HepG2 (cell line): ENCODE measurements around the gene ASB4. TPM values are rescaled to one million over a fixed set of nuclear protein-coding genes. Genes with fewer than 3 reads are reported as not detected.
A peak's percentile ranks its signal among the peaks of the same experiment; 100 is the strongest.

Experiments
- AGO1 ChIP-seq: fragments of 200-400 bp; formaldehyde crosslinking; IDR thresholded peaks from 2 replicates; pipeline ENCODE4 v1.6.1; 2017; ENCODE audit warnings: mild to moderate bottlenecking, low read depth, low read length, moderate library complexity; ENCODE audit not compliant: poor library complexity, severe bottlenecking
- BCL6 ChIP-seq: IDR thresholded peaks from 2 replicates; pipeline ENCODE4 v1.6.1; 2016; ENCODE audit warnings: missing genetic modification reagents, missing compliant biosample characterization
- CREB1 ChIP-seq, 2 experiments: fragments of 450-650 bp in 1 of 2; IDR thresholded peaks; 2 replicates each; pipeline ENCODE4 v1.6.1; 2016 to 2017; ENCODE audit warnings: control low read depth in 1 of 2, mild to moderate bottlenecking in 1 of 2, missing compliant biosample characterization in 1 of 2, missing genetic modification characterization in 1 of 2
- ELF3 ChIP-seq: IDR thresholded peaks from 2 replicates; pipeline ENCODE4 v1.6.1; 2016; ENCODE audit warnings: missing genetic modification reagents, missing compliant biosample characterization
- RAD21 ChIP-seq: fragments of 450-650 bp; formaldehyde crosslinking; IDR thresholded peaks from 2 replicates; pipeline ENCODE4 v1.5.0; 2020; ENCODE audit warnings: mild to moderate bottlenecking
- RXRB ChIP-seq: IDR thresholded peaks from 2 replicates; pipeline ENCODE4 v1.6.1; 2016; ENCODE audit warnings: borderline replicate concordance, missing genetic modification reagents, missing compliant biosample characterization
- TBX2 ChIP-seq: sonication (generic); formaldehyde crosslinking; IDR thresholded peaks from 2 replicates; pipeline ENCODE4 v1.5.0; 2020; ENCODE audit warnings: missing genetic modification reagents, mild to moderate bottlenecking, borderline replicate concordance
- TCF12 ChIP-seq, 2 experiments: fragments of 450-650 bp in 1 of 2; sonication (generic) in 1 of 2; formaldehyde crosslinking in 1 of 2; IDR thresholded peaks; 2 replicates each; pipeline versions ENCODE4 v1.6.1 to v1.8.0; 2017 to 2022; ENCODE audit warnings: antibody characterized with exemption in 1 of 2, mild to moderate bottlenecking in 1 of 2, missing genetic modification reagents in 1 of 2, moderate library complexity in 1 of 2
- ZNF691 ChIP-seq: sonication (generic); formaldehyde crosslinking; IDR thresholded peaks from 2 replicates; pipeline ENCODE4 v1.4.0; 2020; ENCODE audit warnings: missing genetic modification reagents, low read depth, mild to moderate bottlenecking, borderline replicate concordance
- polyA plus RNA-seq, 8 experiments: library from polyadenylated mRNA; depleted of rRNA in 3 of 8; stranded (reverse) in 7 of 8; unstranded in 1 of 8; fragments of >200 nt; fragmentation: Illumina TruSeq in 4 of 8; extraction: Trizol in 4 of 8; gene quantifications; 2 replicates each; pipeline versions ENCODE4 v1.2.1 to v1.2.3, GENCODE V29; 2011 to 2016; ENCODE audit warnings: low read depth in 4 of 8, missing spikeins in 1 of 8, mixed read lengths in 1 of 8; ENCODE audit not compliant: insufficient read depth in 1 of 8
- total RNA-seq, 5 experiments: library from RNA; depleted of rRNA; stranded (reverse); fragments of >200 nt; fragmentation: Illumina TruSeq; extraction: Trizol; gene quantifications; 2 replicates each; pipeline ENCODE4 v1.2.3, GENCODE V29; 2016; ENCODE audit warnings: low read depth in 1 of 5

The ASB4 gene
- total and polyA plus RNA-seq, 2 of the 13 experiments (the other 11 are each of a cell fraction or from before 2014, with no cell fraction given): 1.1 to 4.0 TPM

GRCh38 chr7:95476904-95477594 lies 8.7 kb upstream of the ASB4 start (continued):
- TF ChIP-seq ZNF691 (CRISPR knock-in tag) (no peak), TBX2 (CRISPR knock-in tag) (no peak), ELF3 (CRISPR knock-in tag) (peak; percentile 89), TCF12 (IDR thresholded peaks at IDR 0.05) (no peak), TCF12 (CRISPR knock-in tag; IDR thresholded peaks at IDR 0.05) (no peak), AGO1 (no peak), RAD21 (CRISPR knock-in tag) (peak; percentile 83), BCL6 (CRISPR knock-in tag) (peak; percentile 19; the same call in 1 of the 2 replicates), CREB1 (IDR thresholded peaks at IDR 0.05) (no peak), CREB1 (CRISPR knock-in tag; IDR thresholded peaks at IDR 0.05) (peak; percentile 48; the same call in 1 of the 2 replicates), RXRB (peak; percentile 42; the same call in 1 of the 2 replicates)
- TF ChIP-seq, all 625 proteins: peak for 34
